ENCODE results near the gene SNRPA.
A peak's percentile ranks its signal among the peaks of the same experiment; 100 is the strongest.
"Not testable (repeated sequence)": the region's sequence is repeated elsewhere in the genome, so short reads cannot be mapped to it uniquely, and the experiment has no call there.

Gene SNRPA

DNA sequence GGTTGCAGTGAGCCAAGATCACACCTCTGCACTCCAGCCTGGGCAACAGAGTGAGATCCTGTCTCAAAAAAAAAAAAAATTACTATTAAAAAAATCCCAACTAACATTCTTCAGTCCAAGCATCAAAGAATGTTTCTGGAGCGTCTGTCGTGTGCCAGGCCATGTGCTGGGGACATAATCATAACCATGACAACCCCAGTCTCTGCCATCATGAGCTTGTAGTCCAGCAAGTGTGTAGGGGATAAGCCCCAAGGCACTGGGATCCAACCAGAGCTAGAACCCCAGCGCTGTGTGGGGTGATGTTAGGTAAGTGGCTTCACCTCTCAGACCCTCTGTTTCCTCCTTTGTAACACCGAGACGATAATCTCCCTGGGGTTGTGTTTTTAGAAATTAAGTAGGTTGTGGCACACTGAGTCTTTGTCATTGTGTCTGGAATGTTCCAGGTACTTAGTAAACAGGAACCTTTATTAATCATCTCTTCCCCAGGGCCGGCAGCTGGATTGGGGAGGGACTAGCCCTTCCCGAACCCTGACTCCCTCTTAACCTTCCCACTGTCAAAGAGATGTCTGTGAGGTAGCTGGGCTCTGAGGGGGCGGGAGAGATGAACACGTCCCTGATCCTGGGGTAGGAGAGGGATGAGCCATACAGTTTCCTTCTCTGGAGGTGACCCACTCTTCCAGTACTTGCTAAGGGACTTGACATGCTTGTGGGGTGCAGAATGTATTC, 28.9 kb upstream of the SNRPA start:
- DNase-seq (ENCODE audit: low spot score): no peak

DNA sequence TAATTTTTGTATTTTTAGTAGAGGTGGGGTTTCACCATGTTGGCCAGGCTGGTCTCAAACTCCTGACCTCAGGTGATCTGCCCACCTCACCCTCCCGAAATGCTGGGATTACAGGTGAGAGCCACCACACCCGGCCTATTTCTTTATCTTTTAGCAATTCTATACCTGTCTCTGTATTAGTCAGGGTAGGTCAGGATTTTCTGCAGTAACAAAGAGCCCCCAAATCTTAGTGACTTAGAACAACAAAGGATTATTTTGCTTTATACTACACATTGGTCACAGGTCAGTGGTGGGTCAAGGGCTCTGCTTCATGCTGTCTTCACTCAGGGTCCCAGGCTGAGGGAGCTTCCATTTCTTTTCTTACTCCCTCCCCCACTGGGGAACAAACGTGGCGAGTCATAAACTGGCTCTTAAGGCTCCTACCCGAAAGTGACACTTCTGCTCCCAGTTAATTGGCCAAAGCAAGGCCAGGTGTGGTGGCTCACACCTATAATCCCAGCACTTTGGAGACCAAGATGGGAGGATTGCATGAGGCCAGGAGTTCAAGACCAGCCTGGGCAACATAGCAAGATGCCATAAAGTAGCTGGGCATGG, 27.2 kb upstream of the SNRPA start:
- no peak for DNase-seq (ENCODE audit: low spot score)

DNA sequence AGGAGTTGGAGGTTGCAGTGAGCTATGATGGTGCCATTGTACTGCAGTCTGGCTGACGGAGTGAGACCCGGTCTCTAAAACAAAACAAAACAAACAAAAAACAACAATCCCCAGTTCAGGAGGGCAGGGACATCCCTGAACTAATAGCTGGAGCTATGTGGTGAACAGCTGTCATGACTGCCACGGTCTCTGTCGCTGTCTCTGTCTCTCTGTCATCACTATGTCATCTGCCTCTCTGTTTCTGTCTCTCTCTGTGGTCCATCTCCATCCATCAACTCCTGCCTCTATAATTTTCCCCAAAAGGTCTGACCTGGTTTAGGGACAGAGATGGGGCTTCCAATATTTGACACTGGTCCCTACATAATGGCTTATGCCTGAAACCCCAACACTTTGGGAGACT, 26.7 kb upstream of the SNRPA start:
- no peak for DNase-seq (ENCODE audit: low spot score)

DNA sequence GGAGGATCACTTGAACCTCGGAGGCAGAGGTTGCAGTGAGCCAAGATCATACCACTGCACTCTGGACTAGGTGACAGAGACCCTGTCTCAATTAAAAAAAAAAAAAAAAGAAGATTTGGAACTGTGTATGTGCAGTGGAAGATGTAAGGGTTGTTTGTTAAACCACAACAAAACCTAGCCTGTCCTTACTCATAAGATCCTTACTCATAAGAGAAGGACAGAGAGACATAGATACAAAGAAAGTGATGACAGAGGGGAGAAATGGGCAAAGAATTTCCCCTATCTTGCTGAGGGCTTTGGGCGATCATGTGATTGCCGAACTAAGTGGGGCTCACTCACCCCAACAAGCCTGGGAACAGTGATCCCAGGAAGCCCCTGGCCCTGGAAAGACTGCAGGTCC, 26.1 kb upstream of the SNRPA start:
- no peak for DNase-seq (ENCODE audit: low spot score)

DNA sequence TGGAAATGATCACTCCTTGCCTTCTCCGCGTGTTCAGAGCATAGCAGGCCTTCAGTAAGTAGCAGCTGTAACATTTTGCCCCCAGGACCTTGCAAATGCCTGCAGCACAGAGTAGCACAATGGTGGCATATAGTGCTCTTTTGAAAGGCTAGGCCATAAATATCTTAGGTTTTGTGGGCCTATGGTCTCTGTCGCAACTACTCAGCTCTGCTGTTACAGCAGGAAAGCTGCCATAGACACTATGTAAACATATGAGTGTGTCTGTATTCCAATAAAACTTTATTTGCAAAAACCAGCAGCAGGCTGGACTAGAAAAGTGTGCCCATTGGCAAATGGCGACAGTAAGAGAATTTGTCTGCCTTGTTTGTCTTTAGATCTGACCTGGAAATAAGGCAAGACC, 24.7 kb upstream of the SNRPA start:
- no peak for DNase-seq (ENCODE audit: low spot score)

DNA sequence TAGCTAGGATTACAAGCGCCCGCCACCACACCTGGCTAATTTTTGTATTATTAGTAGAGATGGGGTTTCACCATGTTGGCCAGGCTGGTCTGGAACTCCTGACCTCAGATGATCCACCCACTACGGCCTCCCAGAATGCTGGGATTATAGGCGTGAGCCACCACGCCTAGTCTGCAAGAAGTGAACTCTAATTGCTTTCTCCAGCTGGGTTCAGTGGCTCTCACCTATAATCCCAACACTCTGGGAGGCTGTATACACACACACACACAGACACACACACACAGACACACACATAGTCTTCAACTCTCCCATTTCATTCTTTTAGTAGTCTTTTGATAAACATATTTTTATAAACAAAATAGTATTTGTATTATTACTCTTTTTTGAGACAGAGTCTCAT, 20.9 kb upstream of the SNRPA start:
- DNase-seq (ENCODE audit: low spot score): not testable (repeated sequence)

DNA sequence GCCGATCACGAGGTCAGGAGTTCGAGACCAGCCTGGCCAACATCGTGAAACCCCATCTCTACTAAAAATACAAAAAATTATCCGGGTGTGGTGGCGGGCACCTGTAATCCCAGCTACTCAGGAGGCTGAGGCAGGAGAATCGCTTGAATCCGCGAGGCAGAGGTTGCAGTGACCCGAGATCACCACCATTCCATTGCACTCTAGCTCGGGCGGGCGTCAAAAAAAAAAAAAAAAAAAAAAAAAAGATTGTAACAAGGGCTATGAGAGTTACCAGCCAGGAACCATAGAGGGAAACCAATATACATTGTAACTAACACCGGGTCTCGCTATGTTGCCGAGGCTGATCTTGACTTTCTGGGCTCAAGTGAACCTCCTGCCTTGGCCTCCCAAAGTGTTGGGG, 18.7 kb upstream of the SNRPA start:
- not testable (repeated sequence) for DNase-seq (ENCODE audit: low spot score)

DNA sequence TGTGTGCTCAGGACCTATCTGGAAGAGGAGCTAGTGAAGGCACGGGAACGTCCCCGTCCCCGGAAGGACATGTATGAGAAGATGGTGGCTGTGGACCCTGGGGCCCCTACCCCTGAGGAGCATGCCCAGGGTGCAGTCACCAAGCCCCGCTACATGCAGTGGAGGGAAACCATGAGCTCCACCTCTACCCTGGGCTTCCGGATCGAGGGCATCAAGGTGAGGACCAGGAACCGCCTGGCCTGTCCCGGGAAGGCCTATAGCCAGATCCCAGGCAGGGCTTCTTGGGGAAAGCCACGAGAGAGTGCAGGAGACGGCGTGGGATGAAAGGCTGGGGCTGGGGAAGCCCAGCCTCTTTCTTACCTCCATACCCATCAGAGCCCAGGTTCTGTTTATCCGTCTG, 17.9 kb upstream of the SNRPA start:
- DNase-seq (ENCODE audit: low spot score): no peak

DNA sequence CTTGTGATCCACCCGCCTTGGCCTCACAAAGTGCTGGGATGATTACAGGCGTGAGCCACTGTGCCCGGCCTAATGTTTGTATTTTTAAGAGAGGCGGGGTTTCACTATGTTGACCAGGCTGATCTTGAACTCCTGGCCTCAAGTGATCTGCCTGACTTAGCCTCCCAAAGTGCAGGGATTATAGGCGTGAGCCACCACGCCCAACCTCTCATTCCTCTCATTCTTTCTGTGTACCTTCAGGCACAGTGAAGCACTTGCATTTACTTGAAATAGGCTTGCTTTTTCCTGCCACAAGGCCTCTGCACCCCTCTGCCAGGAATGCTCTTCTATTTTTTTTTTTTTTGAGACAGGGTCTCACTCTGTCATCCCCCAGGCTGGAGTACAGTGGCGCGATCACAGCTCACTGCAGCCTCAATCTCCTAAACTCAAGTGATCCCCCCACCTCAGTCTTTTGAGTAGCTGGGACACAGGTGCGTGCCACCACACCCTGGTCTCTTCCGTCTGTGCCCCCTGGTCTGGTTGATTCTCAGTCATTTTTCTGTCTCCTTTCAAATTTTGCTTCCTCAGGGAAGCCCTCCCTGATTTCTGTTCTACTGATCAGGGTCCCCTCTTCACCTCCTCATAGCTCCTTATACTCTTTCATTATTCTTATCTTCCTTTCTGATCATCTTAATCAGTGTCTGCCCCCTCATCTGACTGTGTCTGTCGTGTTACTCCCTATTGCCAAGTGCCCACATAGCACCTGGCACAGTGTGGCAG, 15.8 kb upstream of the SNRPA start:
- DNase-seq (ENCODE audit: low spot score): no peak

DNA sequence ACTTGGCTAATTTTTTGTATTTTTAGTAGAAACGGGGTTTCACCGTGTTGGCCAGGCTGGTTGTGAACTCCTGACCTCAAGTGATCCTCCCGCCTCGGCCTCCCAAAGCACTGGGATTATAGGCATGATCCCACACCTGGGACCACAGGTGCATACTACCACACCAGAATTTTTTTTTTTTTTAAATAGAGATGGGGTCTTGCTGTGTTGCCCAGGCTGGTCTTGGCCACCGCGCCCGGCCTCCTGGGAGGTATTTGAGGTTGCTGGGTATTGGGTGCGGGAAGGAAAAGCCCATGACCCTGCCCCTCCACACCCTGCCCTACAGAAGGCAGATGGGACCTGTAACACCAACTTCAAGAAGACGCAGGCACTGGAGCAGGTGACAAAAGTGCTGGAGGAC, 14.3 kb upstream of the SNRPA start:
- DNase-seq (ENCODE audit: low spot score): no peak

DNA sequence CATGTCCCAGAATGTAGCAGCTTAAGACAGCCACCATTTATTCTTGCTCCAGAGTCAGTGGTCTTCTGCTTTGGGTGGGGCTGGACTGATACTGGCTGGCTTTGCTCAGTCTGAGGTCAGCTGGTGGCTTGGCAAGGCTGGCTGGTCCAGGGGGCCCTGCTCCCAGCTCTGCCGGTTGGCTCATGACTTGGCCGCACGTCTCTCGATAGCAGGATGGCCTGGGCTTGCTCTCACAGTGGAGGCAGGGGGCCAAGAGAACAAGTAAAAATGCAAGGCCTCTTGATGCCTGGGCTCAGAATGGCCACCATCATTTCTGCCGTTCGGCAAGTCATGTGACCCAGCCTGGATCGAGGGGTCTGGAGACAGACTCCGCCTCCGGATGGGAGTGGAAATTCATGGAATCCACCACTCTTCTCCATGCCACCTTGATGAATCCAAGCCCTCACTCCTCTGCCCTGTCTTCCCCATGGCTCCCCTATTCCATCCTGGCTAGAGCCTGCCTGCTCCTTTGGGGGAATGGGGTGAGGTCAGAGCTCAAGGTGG, 13.8 kb upstream of the SNRPA start:
- no peak for DNase-seq (ENCODE audit: low spot score)

DNA sequence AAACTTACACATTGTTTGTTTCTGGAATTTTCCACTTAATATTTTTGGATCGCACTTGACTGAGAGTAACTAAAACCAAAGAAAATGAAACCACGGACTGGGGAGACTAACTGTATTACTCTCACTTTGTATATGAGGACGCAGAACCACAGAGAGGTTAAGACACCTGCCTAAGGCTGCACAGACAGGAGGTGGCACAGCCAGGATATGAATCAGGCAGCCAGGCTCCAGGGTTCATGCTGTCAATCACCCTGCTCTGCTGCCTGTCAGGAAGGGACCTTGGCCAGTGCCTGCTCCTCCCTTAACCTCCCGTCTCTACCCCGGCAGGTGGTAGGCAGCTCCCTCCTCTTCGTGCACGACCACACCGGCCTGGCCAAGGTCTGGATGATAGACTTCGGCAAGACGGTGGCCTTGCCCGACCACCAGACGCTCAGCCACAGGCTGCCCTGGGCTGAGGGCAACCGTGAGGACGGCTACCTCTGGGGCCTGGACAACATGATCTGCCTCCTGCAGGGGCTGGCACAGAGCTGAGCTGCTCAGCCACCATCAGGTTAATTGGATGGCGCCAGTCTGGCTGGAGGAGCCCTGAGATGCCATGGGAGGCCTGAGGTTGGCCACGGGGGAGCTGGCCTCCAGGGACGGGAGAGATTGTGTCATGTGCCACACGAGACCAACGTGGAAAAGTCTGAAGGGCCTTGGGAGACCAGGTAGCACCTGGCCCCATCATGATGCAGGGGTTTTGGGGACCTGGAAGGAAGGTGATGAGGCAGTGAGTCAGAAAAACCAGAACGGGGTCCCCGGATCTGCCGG, 11.8 kb upstream of the SNRPA start:
- DNase-seq (ENCODE audit: low spot score): peak; percentile 43

DNA sequence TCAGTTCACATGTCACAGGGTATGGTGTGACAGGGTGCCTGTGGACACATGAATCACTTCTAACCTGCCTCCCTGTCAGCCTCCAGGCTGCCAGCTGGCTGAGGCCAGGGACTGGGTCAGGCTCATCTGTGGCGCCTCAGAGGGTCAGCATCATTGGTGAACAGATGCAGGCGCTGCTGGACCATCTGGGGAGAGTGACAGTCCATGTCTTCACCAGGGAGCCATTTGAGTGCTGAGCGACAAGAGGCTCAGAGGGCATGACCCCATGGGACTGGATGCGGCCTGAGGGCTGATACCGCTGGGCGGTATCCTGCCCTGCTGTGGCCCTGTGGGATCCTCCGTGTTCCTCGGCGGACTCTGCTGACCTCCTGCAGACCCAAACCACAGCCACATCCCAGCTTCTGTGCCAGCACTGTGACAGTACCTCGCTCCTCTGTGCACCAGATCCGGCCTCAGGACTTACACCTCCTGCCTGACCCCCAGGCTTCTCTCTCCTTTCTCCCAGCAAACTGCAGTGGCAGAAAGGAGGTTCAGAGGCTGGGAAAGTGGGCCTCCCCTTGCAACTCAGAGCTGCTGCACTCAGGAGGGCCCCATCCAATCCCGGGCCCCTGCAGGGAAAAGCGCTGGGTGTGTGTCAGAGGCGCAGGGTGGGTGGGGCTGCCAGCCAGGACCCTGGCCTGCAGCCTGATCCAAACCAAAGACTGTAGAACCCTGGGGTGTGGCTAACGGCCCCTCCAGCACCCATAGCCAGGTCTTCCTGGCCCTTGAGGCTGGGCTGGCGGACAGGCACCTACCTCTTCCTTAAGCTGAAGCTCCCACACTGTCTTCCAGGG, 10.9 kb upstream of the SNRPA start:
- no peak for DNase-seq (ENCODE audit: low spot score)

DNA sequence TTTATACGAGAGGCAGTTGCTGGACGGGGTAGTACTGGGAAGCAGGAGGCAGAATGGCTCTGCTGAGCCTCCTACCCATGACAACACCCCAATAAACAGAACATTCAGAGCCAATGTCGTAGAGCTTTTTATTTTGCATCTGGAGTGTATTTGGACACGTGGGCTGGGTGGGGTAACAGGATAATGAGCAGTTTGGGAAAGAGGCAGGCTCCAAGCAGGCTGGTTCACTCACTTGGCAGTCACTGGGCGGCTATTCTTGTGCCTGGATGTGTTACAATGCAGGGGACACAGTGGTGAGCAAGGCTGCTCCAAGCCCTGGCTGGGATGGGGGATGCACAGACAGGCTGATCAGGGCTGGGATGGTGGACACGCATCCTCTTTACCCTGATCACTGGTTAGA, 10.3 kb upstream of the SNRPA start:
- DNase-seq (ENCODE audit: low spot score): no peak

DNA sequence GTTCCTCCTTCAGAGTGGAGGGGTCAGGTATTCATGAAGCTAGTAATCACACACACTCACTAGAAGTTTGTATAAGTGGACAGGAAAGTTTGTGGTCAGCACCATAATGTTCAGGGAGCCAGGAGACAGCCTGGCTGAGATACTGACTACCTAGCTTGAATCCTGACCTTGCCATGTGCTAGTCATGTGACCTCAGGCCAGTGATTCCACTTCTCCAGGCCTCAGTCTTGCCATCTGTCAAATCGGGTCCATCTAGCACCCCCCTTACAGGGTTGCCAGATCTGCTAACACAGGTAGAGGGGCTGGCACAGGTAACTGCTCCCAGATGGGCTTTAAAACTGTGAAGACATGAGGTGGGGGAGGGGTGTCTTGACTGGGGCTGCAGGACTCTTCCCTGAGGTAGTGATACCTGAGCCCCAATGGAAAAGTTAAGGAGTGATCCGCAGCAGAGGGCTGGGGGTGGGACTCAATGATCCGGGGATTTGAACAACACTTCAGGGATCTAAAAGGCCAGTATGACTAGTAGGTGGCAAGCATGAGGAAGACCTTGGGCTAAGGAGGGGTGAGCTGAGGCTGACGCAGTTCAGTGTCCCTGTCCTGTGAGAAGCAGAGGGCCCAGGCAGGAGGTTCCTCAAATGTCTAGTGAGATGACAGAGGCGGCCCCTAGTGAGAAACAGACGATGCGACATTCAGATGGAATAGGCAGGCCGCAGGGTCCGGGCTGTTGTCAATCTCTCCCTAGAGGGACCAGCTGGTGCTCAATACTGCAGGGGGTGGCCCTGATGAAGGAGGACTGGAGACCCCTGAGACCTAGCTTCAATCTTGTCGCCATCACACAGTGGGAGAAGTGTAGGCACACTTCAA, 9.2 kb upstream of the SNRPA start:
- DNase-seq (ENCODE audit: low spot score): no peak

DNA sequence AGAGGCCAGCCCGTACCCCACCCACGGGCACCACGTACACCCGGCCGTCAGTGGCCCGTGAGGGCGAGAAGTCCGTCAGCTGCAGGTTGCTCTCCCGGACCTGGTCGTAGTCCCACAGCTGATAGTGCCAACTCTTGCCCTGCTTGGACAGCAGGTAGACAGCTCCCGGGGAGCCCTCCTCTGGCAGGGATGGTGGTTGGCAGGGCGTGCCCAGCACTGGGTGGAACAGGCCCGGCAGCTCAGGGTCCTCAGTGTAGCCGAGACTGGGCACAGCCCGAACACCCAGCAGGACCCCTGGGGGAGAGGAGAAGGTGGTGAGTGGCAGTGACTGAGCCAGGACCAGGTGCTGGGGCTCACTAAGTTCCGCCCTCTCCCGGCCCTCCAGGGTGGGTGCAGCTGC, 8.5 kb upstream of the SNRPA start:
- no peak for DNase-seq (ENCODE audit: low spot score)

DNA sequence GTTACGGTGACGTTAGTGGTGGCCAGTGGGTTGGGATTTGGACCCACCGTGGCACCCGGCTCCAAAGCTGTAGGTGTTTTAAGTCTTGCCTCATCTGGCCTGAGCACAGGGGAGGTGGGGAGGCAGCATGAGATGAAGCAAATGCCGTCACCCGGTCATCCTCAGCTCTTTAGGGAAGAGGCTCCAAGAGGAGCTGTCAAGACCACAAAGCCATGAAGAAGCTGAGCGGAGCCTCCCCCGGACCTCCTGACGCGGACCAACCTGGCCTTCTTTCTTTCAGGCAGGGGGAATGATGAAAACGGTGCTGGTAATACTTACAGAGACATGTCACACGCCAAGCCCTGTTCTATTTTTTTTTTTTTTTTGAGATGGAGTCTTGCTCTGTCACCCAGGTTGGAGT, 8.1 kb upstream of the SNRPA start:
- DNase-seq (ENCODE audit: low spot score): no peak

DNA sequence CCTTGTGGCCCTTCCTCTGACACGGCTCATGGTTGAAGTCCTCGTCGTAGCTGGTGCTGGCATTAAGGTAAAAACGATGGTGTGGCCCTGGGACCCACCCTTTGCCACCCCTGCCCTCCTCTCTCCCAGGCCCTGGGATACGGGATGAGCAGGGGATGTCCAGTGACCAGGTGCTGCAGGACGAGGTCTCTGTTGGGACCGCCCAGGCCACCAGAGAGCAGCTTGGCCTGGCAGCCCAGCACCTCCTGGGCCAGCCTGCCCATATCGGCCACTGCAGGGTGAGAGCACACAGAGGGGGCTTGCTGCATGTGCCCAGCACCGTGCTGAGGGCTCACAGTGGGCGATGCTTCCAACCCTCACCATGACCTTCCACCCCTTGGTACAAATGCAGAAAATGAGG, 7.1 kb upstream of the SNRPA start:
- DNase-seq (ENCODE audit: low spot score): no peak

DNA sequence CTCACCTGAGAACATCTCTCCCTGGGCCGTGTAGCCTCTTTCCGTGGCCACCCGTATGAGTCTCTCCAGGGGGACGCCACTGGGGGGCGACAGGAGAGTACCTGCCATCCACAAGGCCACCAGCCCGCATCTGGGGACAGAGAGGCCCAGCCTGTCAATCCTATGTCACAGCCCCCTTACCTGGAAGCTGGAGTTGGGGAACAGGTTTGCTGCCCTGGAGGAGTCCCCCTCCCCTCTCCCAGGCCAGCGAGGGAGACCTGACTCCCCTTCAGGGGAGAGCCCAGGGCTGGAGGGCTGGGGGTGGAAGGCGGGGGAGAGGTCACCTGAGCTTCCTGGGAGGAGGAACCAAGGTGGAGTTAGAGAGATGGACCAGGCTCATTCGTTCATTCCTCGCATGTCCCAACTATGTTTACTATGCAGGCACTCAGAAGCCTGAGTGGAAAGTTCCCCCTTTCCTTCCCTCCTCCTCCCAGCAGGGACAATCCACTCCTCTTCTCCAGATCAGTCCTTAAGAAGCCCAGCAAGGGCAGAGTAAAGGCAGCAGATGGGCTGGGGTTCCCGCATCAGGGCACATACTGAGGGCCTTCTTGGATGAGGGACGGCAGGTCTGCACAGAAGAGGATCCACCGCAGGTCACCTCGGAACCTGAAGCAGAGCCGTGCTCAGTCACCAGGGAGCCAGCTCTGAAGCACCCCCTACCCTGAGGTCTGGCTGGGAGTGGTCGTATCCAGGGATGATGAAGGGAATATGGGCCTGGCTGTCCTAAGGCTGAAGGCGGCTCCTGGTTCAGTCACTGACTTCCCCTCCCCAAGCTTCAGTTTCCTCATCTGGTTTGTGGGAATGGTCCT, 6.2 kb upstream of the SNRPA start:
- no peak for DNase-seq (ENCODE audit: low spot score)

DNA sequence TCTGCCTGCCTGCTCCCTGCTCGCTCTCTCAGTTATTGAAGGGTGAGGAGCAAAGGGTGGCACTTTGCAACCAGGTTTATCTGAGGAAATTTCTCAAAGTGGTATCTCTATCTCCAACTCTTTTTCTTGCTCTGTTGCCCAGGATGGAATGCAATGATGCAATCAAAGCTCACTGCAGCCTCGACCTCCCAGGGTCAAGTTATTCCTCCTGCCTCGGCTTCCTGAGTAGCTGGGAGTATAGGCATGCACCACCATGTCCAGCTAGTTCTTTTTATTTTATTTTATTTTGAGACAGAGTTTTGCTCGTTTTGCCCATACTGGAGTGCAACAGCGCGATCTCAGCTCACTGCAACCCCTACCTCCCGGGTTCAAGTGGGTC, 5.6 kb upstream of the SNRPA start:
- no peak for DNase-seq (ENCODE audit: low spot score)

Data from D341Med (cell line).